Suppressor macrophage (primary cell): ENCODE measurements around the gene MED15.
"Not testable (repeated sequence)": the region's sequence is repeated elsewhere in the genome, so short reads cannot be mapped to it uniquely, and the experiment has no call there.

Source experiments
- DNase-seq, 4 experiments: peaks; one replicate each; pipeline ENCODE4 v3.0.0-alpha.2; 2020 to 2022

Gene MED15

GRCh38 chr22:20585639-20586402 lies 78.4 kb downstream of the MED15 start:
- DNase-seq: no peak

- no peak for DNase-seq
Measured at GRCh38 chr22:20586403-20586745, 79.0 kb downstream of the MED15 start.

GRCh38 chr22:20587206-20587958 lies 80.0 kb downstream of the MED15 start:
- DNase-seq: no peak

- DNase-seq: no peak
Measured at GRCh38 chr22:20588092-20588842, 80.9 kb downstream of the MED15 start.

GRCh38 chr22:20588843-20589581 lies 81.6 kb downstream of the MED15 start:
- no peak for DNase-seq

- no peak for DNase-seq
Measured at GRCh38 chr22:20589614-20590476, 82.4 kb downstream of the MED15 start.

GRCh38 chr22:20590477-20591294 lies 83.3 kb downstream of the MED15 start:
- DNase-seq: no peak

GRCh38 chr22:20591295-20591645 lies 83.9 kb downstream of the MED15 start:
- no peak for DNase-seq

- DNase-seq: no peak
Measured at GRCh38 chr22:20591660-20592310, 84.4 kb downstream of the MED15 start.

GRCh38 chr22:20594038-20594437 lies 86.6 kb downstream of the MED15 start:
- not testable (repeated sequence) for DNase-seq

GRCh38 chr22:20594486-20594885 lies 87.1 kb downstream of the MED15 start:
- DNase-seq: not testable (repeated sequence)

- DNase-seq: no peak
Measured at GRCh38 chr22:20595461-20595860, 88.1 kb downstream of the MED15 start.

- no peak for DNase-seq
Measured at GRCh38 chr22:20599117-20599516, 91.7 kb downstream of the MED15 start.

GRCh38 chr22:20600137-20600673 lies 92.8 kb downstream of the MED15 start:
- DNase-seq: no peak

- DNase-seq: no peak
Measured at GRCh38 chr22:20601308-20601707, 93.9 kb downstream of the MED15 start.

- DNase-seq: no peak
Measured at GRCh38 chr22:20602609-20603164, 95.3 kb downstream of the MED15 start.

- no peak for DNase-seq
Measured at GRCh38 chr22:20604092-20604747, 96.8 kb downstream of the MED15 start.

GRCh38 chr22:20604776-20605221 lies 97.4 kb downstream of the MED15 start:
- no peak for DNase-seq

GRCh38 chr22:20605328-20605727 lies 97.9 kb downstream of the MED15 start:
- no peak for DNase-seq
